ENCODE data around the gene CACNB2. TPM values are rescaled to one million over a fixed set of nuclear protein-coding genes. Genes with fewer than 3 reads are reported as not detected.
"Not testable (repeated sequence)": the region's sequence is repeated elsewhere in the genome, so short reads cannot be mapped to it uniquely, and the experiment has no call there.

Gene CACNB2
- total RNA-seq, 1 experiment from 2014 or later, result not detected

DNA sequence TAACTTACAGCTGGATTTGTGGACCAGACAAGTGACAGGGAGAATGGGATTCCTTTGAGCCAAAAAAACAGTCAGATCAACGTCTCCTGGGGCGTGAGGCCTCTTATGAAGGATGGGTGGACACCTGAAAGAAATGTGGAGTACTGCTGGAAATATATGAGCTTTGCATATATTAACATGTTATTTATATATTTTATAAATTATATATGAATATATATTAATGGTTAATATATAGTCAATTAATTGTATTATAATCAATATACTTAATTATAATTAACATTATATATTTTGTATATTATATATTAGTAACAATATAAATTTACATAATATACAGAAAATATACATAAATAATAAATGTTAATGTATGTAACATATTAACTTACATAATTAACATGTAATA is 57.5 kb downstream of the CACNB2 start:
- no peak for DNase-seq (ENCODE audit: low spot score)

DNA sequence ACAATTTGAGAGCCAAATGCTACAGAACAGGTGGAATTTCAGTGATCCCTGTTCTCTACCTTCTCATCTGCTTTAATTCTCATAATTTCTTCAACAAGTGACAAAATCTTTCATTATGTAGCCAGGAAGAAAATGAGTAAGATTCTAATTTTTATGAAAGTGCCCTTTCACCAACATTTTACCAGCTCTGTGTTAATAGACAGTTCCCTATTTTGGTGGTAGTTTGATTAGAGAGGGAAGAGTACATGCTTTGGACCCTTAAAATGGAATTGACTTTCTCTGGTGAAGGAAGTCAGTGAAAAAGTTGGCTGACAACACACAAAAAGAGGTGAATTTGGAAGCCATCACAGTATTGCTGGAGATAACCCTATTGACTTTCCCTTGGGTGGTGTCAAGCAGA is 61.7 kb downstream of the CACNB2 start:
- DNase-seq (ENCODE audit: low spot score), result no peak

DNA sequence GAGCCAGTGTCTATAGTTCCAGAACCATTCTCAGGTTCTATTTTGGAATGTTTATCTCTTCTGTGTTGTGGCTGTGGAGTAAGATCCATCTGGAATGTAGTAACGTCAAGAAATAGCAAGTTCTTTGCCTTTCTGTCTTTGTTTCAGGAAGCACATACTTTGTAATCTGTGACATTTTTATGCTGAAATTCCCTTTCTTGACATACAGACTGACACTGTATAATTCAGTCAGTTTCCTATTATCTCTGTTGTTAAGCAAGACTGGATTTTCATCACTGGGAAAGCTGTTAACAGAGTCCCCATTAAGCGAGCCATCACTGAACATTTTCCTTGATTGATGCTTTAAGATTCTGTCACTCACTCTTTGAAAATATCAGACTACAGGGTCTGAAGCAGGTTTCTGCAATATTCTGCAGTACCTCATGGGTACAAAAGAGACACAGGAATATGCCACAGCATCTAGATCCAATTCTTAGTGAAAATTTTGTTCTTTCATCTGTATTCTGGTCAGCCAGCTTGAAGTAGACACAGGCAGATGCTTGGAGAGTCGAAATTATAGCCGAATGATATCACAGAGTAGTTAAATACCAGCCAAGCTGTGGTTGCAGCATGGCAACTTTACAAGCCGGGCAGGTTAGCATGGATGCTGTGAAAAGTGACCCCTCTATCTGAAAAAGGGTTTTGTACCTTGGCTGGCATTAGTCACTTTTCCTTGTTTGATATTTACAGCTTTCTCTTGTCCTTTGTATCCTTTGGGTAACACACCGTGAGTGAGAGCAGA is 62.6 kb downstream of the CACNB2 start:
- DNase-seq (ENCODE audit: low spot score), result no peak

DNA sequence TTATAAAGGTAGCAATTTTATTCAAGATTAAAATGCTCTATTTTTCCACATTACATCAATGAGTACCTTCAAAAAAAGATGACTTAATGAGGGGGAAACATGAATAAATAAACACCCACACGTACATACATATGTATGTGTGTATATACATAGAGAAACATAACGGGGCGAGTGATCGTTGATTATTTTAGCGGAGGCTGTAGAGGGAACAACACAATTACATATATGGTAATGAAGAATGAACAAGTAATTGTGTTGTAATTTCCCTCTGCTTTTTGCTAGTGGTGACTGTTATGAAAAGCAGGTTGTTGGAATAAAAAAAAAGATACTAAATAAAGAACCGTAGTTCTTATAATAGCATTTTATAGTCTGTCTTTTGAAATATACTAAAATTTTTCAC is 63.2 kb downstream of the CACNB2 start:
- DNase-seq (ENCODE audit: low spot score), result no peak

DNA sequence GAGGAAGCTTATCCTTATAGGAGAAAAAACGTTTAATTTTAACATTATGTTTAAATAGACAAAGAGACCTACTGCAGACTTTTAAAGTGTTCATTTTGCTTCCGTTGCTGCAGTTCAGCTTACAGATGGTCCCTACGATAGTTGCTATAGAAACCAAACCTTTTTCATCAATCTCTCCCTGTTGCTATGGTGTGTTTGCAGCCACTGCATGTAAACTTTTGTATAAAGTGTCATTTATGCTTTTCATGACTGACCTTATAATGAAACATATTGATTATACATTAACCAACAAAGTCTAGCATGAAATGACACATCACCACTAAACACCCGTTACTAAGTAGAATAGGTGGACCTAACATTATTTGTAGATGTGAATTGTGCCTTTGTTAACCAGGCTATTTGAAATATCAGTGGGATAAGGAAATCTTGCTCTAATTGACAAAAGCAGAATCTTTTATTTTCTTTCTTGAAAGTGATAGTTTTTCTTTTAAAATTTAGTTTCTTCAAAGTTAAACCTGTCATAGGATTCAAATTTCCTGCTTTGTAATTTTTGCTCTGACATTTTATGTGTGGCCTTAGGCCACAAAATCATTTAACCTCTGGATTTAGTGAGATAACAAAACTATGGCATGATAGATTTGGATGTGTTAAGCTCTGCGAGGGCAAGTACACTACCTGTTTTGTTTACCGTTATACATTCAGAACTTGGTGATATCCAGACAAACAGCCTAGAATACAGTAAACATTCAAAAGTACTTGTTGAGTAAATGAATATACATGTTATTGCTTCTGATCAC is 64.0 kb downstream of the CACNB2 start:
- DNase-seq (ENCODE audit: low spot score), result peak; percentile 7

DNA sequence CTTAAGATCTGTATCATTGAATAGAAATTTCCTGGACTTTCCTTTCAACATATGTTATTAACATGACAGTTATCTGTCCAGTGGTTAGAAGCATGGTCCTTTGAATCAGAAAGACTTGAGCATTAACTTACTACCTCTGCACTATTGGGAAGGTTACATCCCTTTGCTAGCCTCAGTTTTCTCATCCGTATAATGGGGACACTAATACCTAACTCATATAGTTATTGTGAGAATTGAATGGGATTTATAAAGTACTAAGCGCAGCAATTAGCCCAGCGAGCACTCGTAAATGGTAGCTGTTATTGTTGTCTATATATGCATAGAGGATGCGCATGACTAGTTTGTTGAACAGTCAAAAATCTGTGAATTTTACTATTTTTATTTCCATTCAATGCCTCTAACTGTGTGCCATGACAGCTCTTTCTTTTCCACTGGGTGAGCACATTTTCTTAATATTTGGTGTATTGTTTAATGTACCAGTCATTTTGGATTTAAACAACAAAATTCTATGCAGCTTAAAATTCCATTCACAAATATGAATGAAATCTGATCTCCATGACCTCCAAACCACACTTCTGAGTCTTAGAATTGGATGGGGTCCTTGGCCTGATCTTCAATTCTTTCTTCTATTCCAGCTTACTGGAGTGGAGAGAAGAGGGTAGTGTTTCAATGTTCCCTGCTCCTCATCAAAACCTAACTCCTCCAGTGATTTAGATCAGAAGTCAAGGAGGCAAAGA is 65.0 kb downstream of the CACNB2 start:
- no peak for DNase-seq (ENCODE audit: low spot score)

DNA sequence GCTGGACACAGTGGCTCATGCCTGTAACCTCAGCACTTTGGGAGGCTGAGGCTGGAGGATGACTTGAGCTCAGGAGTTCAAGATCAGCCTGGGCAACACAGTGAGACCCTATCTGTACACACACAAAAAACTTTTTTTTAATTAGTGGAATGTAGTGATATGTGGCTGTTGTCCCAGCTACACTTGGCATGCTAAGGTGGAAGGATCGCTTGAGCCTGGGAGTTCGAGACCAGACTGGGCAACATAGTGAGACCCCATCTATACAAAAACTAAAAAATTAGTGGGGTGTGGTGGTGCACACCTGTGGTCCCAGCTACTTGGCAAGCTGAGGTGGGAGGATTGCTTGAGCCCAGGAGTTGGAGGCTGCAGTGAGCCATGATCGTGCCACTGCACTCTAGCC is 68.0 kb downstream of the CACNB2 start:
- DNase-seq (ENCODE audit: low spot score), result not testable (repeated sequence)

DNA sequence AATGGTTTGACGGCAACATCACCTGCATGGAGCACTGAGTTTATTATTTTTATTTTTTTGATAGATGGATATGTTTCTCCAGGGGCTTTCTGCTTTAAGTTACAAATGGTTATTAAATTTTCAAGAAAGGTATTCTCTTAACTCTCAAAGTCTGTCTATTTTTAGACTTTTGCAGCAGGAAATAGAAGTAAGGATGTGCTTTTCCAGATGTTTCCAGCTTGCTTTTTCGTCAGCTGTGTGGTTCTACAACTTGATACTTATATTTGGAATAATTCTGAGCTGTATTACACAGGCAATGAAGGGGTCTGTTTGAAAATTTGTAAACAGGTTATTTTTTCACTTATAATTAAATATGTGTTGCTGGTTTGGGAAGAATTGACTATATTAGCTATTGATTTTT is 69.0 kb downstream of the CACNB2 start:
- no peak for DNase-seq (ENCODE audit: low spot score)

DNA sequence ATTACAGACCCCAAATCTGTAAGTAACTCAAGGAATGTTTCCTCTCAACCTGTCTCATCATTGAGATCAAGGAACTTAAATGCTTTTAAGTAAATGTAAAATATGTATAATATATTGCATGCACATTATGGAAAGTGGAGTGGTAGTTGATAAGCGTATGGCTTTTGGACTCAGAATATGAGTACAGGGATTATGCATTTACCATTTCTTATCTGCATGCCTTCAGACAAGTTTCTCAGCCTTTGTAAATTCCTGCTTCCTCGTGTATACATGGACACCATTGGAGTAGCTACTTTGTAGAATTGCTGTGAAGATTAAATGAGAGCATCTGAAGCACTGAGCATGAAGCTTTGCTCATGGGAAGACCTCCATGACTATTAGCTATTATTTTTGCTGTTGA is 70.5 kb downstream of the CACNB2 start:
- DNase-seq (ENCODE audit: low spot score), result no peak

DNA sequence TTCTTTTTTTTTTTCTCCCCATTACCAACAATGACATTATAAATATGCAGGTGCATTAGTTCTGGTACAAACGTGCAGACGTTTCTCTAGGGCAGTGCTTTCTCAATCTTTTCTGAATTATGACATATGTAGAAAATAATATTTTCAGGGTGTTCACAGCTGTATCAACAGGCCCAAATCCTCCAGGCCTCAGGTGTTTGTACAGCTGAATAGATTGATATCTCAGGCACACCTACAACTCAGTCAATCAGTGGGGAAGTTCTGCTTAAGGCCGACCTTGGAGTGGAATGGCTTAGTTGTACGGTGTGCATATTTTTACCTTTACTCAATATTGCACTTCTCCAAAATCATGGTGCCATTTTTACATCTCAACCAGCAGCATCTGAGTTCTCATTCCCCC is 71.6 kb downstream of the CACNB2 start:
- DNase-seq (ENCODE audit: low spot score), result no peak

DNA sequence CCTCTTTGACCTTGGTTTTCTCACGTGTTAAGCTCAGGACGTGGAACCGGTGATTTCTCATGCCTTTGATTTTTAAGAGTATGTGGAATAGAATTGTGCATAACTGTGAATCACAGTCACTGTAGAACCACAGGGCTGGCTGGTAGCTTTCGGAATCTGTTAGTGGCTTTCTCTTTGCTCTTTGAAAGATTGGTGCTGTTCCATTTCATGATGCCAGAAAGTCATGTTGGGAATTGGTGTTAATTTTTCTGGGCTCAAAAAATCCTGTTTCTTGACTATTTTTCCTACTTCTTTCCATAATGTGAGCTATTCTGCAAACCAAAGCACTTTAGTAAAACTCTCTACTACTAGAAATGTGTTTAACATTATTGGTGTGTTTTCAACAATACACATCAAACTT is 73.0 kb downstream of the CACNB2 start:
- DNase-seq (ENCODE audit: low spot score), result no peak

DNA sequence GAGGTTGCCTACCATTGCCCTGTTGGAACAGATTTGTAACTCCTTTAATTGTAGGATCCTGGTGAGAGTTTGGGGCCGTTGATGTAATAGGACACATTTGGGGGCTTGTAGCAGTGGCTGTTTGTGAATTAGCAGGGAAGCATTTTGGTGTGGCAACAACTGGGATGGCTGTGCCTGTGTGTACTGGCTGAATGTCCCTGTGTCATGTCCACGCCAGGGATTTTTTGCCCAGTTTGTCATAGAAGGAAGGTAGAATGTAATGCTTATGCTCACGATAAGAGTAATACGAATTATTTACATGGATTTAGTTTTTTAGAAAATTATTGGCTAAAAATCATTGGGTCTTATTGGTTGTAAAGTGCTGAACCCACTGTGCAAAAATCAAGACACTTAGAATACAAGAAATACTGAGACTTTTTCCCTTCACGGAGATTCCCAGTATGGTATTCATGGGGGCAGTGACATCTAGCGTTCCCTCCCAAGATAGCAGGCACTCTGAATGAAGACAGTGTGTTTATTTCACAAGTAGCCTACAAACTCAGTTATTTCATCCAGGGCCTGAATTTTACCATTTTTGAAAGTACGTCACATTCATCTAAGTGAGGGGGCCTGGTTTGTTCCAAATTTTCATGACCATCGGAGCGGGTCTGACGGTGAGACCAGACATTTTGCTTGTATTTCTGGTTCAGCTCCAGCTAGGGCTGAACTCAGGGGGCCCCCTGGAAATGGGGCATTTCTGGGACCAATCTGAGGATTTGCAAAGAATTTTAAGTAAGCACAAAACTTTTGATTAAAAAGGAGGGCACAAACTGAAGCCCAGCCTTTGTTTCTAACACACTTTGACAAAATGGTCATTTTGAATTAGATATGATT is 74.7 kb downstream of the CACNB2 start:
- peak; percentile 62 for DNase-seq (ENCODE audit: low spot score)

DNA sequence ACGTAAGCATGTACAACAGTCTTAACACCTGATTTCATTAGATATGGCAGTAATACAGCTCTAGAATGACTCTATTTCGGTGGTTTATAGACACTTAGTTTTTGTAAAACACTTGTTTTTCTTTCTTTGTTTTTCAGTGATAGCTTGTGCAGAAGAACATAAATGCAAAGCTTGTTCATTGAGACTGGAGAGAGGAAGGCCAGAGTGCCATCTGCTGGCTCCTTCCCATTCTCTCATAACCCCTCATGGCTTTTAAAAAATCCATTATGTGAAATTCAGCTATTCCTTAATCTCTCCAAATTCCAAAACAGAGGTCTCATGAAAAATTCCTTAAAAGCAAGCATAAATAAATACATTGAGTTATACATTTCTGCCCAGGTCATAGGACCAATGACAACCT is 76.3 kb downstream of the CACNB2 start:
- peak; percentile 19 for DNase-seq (ENCODE audit: low spot score)

DNA sequence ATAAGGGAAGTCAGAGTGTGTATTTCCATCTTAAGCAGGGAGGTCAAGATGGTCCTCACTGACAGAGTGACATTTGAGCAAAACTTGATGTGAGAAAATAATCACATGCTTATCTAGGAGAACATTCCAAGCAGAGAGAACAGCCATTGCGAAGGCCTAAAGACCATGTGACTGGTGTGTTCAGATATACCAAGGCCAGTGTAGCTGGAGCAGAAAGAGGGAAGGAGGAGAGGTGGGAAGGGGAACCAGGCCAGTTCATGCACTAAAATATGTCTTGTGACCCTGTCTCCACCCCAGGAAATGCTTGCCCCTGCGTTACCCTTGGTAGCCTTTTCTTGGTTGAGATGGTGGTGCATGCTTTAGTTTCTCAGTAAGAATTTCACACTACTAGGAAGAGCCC is 77.4 kb downstream of the CACNB2 start:
- no peak for DNase-seq (ENCODE audit: low spot score)

DNA sequence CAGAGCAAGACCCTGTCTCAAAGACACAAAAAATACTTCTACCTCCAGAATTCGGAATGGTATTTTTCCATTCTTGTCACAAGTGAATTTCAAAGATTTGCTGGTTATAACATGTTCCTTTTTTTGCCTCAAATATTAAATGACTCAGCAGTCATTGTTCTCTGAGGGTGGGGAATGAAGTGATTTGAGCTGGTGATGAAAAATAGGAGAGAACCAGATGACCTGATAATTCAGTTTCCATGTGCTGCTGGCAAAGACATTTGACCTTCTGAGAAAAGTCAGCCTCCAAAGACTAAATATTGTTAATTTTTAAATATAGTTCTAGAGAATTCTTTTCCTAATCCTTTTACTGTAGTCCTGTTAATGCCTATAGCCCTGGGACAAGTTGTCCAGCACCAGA is 78.9 kb downstream of the CACNB2 start:
- DNase-seq (ENCODE audit: low spot score), result no peak

DNA sequence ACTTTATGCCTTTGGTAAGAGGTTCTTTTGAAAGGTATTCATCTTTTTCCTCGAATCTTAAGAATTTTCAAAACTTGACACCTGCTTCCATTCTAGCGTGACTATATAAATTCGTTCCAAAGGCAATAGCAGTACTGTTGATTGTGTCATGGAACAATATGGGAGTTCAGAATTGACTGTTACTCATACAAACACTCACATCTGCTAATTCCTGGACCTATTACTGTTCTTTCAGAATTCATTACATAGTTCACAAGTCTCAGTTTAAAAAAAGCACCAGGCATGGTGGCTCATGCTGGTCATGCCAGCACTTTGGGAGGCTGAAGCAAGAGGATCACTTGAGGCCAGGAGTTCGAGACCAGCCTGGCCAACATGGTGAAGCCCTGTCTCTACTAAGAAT is 80.9 kb downstream of the CACNB2 start:
- no peak for DNase-seq (ENCODE audit: low spot score)

DNA sequence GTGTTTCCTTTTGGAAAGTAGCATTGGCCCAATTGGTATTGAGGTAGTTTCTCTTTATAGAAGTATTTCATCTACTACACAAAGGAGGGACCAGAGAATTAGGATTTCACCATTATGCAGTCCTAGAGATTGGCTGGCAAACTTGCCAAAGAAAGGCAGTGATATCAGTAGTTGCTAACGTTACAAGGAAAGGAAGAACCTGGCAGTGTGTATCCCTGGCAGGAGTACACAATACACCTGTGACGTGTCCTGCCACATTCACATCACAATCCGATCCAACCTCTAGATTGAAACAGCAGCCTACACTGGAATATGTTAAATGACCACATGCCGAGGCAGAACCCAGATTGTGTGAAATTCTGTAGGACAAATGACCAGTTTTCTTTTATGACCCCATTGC is 81.7 kb downstream of the CACNB2 start:
- DNase-seq (ENCODE audit: low spot score), result no peak

DNA sequence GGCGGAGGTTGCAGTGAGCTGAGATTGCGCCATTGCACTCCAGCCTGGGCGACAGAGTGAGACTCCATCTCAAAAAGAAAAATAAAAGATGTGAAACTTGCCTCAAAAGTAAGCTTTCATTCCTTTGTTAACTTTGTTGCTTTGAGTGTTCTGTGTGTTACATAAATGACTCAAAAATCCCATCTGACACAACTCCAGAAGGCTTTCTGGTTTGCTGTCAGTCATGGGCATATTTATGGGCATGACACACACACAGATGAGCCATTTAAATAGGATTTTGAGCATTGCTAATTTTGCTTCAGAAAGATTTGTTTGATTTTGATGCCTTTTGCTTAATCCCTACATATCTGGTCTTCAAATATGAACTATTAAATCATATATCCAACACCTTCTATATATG is 82.6 kb downstream of the CACNB2 start:
- DNase-seq (ENCODE audit: low spot score), result no peak

DNA sequence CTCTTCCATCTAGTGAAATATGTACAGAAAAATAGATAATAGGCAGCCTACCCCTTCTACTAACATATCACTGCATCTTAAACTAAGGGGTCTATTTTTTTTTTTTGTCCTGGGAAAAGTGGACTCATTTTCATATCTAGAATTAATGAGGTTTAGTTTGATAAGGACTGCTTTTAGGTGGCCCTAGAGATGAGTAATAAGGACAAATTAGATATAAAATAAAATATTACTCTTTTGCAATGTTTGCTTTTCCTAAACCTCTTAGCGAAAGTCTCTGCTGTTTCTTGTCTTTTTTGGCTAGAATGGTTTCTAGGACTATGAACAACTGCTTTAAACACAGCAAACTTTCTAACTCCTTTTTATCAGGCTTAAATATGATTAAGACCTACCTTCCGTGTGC is 83.7 kb downstream of the CACNB2 start:
- no peak for DNase-seq (ENCODE audit: low spot score)

DNA sequence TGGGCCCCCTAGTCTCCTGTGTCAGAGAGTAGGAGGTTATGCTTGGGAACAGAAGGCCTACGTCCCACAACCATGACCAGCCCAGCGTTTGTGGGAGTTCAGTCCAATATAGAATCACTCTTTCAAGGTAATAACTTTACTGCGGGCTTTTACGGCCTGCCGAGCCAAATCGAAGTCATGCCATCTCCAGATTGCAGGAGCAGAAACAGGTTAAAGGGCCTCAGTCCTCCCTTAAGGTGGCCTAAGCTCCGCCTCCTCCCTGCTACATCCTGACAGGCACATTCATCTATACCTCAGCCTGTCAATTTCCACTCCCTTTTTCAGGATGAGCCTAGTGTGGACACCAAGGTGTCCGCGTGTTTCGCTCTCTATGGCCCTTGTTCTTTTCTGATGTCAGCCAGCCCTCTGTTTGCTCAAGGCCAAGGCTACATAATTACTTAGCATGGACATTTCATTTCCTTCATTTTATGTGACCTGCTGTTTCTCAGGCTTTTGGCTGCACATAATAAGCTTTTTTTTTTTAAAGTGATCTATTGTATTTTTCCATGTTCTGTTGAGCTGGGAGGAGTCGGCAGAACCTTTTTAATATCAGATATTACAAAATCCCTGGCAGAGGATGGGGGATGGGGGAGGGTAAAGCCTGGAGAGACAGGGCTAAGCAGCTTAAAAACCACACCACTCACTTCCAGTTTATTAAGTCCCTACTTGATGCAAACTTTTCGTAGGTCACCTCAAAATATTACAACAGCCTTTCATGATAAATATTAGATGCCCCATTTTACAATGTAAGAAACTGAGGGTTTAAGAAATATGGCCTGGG is 84.6 kb downstream of the CACNB2 start:
- no peak for DNase-seq (ENCODE audit: low spot score)

DNA sequence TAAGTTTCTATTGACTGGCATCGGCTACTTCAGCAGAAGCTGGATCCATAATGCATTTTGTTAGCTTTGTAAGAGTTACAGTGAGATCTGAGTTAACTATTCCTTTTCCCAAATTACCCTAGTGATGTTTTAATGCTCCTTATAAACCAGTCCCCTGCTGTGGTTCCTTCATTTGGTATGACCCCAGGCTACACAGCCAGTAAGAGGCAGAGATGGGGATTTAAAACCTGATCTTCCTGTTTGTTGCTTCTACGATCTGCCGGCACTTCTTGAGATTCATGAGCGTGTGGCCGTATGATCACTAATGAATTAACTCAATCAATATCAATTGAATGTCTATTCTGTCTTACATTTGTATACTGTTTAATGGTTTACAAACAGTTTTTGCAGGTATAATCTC is 86.1 kb downstream of the CACNB2 start:
- no peak for DNase-seq (ENCODE audit: low spot score)

Measured in HT-29 (cell line).